ENCODE results near the gene CPE.

DNA sequence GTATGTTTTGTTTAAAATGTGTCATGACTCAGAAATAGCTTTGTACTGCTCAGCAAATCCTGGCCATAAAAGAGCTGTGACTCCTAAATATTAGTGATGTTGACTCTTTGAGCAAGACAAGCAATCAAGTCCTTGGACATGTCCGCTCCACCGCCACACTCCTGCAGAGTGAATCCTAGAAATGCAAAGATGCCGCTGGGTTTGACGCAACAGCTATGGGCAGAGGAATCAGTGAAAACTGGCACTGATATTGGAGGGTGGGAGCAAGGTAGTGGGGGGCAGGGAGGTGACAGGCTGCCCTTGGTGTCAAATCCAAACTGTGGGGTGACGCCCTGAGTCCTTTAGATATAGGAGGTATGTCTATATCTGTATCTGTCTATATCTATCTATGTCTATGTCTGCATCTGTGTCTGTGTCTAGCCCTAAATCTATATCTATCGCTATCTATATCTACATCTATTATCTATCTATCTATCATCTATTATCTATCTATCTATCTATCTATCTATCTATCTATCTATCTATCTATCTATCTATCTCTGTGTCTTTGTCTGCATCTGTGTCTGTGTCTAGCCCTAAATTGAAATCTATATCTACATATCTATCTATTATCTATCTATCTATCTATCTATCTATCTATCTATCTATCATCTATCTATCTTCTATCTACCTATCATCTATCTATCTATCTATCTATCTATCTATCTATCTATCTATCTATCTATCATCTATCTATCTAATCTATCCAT, 129.7 kb downstream of the CPE start:
- TF ChIP-seq YY1 (IDR thresholded peaks at IDR 0.05; ENCODE audit: low read depth, low read length) (no peak), POLR2A (IDR thresholded peaks at IDR 0.05; ENCODE audit: low read depth, low read length) (no peak)
- TF ChIP-seq, protein P1, sequence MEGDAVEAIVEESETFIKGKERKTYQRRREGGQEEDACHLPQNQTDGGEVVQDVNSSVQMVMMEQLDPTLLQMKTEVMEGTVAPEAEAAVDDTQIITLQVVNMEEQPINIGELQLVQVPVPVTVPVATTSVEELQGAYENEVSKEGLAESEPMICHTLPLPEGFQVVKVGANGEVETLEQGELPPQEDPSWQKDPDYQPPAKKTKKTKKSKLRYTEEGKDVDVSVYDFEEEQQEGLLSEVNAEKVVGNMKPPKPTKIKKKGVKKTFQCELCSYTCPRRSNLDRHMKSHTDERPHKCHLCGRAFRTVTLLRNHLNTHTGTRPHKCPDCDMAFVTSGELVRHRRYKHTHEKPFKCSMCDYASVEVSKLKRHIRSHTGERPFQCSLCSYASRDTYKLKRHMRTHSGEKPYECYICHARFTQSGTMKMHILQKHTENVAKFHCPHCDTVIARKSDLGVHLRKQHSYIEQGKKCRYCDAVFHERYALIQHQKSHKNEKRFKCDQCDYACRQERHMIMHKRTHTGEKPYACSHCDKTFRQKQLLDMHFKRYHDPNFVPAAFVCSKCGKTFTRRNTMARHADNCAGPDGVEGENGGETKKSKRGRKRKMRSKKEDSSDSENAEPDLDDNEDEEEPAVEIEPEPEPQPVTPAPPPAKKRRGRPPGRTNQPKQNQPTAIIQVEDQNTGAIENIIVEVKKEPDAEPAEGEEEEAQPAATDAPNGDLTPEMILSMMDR (IDR thresholded peaks at IDR 0.05 in 2 of 3, conservative IDR thresholded peaks at IDR 0.05 in 1 of 3; ENCODE audit: control insufficient read depth in 2 of 3, extremely low read depth in 1 of 3, insufficient read depth in 1 of 3, low read depth in 3 of 3, low read length in 3 of 3), result no peak

Data from GM12878 (cell line).